IMR-90 (cell line): Measurements from ENCODE around the gene PSMB1. TPM values are rescaled to one million over a fixed set of nuclear protein-coding genes. Genes with fewer than 3 reads are reported as not detected.

Experiments used
- ATAC-seq: fragments of 200-7000 bp; cut with Tn5 transposase; 2 replicates; pipeline ENCODE4 v1.9.1; 2020; ENCODE audit warnings: low read depth, mild to moderate bottlenecking, moderate library complexity
- BruUV-seq: library from RNA; stranded (reverse); fragments of 400-500 nt; replicated peaks from 2 replicates; lab custom pipeline; 2021; lab: Mats Ljungman, UMichigan
- CTCF ChIA-PET: fragments of 300-600 bp; formaldehyde crosslinking; extraction: SDS; loops from one replicate; lab custom pipeline; 2021; ENCODE audit warnings: antibody characterized with exemption; lab: Yijun Ruan, JAX
- POLR2A ChIA-PET: fragments of 300-600 bp; sonication (Branson Sonifier 250); formaldehyde crosslinking; loops from one replicate; lab custom pipeline; 2022; ENCODE audit warnings: antibody characterized with exemption; ENCODE audit not compliant: unreplicated experiment; lab: Charles Lee
- DNase-seq: peaks from one replicate; pipeline ENCODE4 v3.0.0; 2013
- H2AFZ ChIP-seq: replicated peaks from 2 replicates; pipeline ENCODE3; 2013; ENCODE audit warnings: low read length, mild to moderate bottlenecking; ENCODE audit not compliant: poor library complexity
- H2AK5ac ChIP-seq: 2 replicates; pipeline ENCODE4 v1.6.1; 2013; ENCODE audit warnings: low read depth, low read length, inconsistent platforms
- H2AK9ac ChIP-seq: replicated peaks from 2 replicates; pipeline ENCODE3; 2013; ENCODE audit warnings: mild to moderate bottlenecking, low read depth, low read length, moderate library complexity; ENCODE audit not compliant: poor library complexity
- H2BK120ac ChIP-seq: 2 replicates; pipeline ENCODE4 v1.6.1; 2013; ENCODE audit warnings: low read depth, low read length, inconsistent platforms
- H2BK15ac ChIP-seq: 3 replicates; pipeline ENCODE4 v1.6.1; 2013; ENCODE audit warnings: low read depth, low read length, inconsistent platforms
- H2BK20ac ChIP-seq: 2 replicates; pipeline ENCODE4 v1.6.1; 2013; ENCODE audit warnings: low read depth, mild to moderate bottlenecking, inconsistent platforms, low read length, moderate library complexity
- H2BK5ac ChIP-seq: 2 replicates; pipeline ENCODE4 v1.6.1; 2013; ENCODE audit warnings: mild to moderate bottlenecking, low read depth, low read length, inconsistent platforms; ENCODE audit not compliant: poor library complexity, severe bottlenecking
- H3K14ac ChIP-seq: replicated peaks from 2 replicates; pipeline ENCODE4 v1.6.1; 2013; ENCODE audit warnings: low read depth, low read length, inconsistent platforms
- H3K18ac ChIP-seq: 2 replicates; pipeline ENCODE4 v1.6.1; 2013; ENCODE audit warnings: low read depth, low read length, control low read depth
- H3K23ac ChIP-seq: 2 replicates; pipeline ENCODE4 v1.6.1; 2013; ENCODE audit warnings: low read depth, low read length, inconsistent platforms
- H3K27ac ChIP-seq: 2 replicates; pipeline ENCODE4 v1.5.1; 2013; ENCODE audit warnings: mild to moderate bottlenecking, control low read depth, low read length; ENCODE audit not compliant: insufficient read depth
- H3K27me3 ChIP-seq: 2 replicates; pipeline ENCODE4 v1.6.1; 2013; ENCODE audit warnings: low read length; ENCODE audit not compliant: control insufficient read depth, insufficient read depth
- H3K36me3 ChIP-seq: 2 replicates; pipeline ENCODE4 v1.6.1; 2013; ENCODE audit warnings: low read length, mixed read lengths; ENCODE audit not compliant: control insufficient read depth, insufficient read depth
- H3K4ac ChIP-seq: 2 replicates; pipeline ENCODE4 v1.6.1; 2013; ENCODE audit warnings: low read depth, low read length, inconsistent platforms
- H3K4me1 ChIP-seq: 2 replicates; pipeline ENCODE4 v1.6.1; 2013; ENCODE audit warnings: low read length, mixed read lengths; ENCODE audit not compliant: control insufficient read depth, insufficient read depth
- H3K4me2 ChIP-seq: 2 replicates; pipeline ENCODE4 v1.6.1; 2013; ENCODE audit warnings: low read depth, mild to moderate bottlenecking, control low read depth, low read length, moderate library complexity
- H3K4me3 ChIP-seq: 2 replicates; pipeline ENCODE4 v1.5.1; 2013; ENCODE audit warnings: low read depth, mild to moderate bottlenecking, control low read depth, low read length, moderate library complexity; ENCODE audit not compliant: insufficient read depth
- H3K56ac ChIP-seq: 2 replicates; pipeline ENCODE4 v1.6.1; 2013; ENCODE audit warnings: low read length, inconsistent platforms; ENCODE audit not compliant: insufficient read depth; ENCODE audit errors: extremely low read depth
- H3K79me1 ChIP-seq, 2 experiments: 2 replicates each; pipeline ENCODE4 v1.6.1; 2013; ENCODE audit warnings: low read length in 2 of 2, inconsistent platforms in 1 of 2, low read depth in 1 of 2
- H3K9ac ChIP-seq: 2 replicates; pipeline ENCODE4 v1.6.1; 2013; ENCODE audit warnings: low read depth, low read length, control low read depth
- H3K9me1 ChIP-seq: 2 replicates; pipeline ENCODE4 v1.6.1; 2013; ENCODE audit warnings: low read length, inconsistent platforms; ENCODE audit not compliant: insufficient read depth
- H3K9me3 ChIP-seq: 2 replicates; pipeline ENCODE4 v1.6.1; 2013; ENCODE audit warnings: low read length; ENCODE audit not compliant: control insufficient read depth, insufficient read depth
- H4K20me1 ChIP-seq: 2 replicates; pipeline ENCODE4 v1.6.1; 2013; ENCODE audit warnings: low read length, inconsistent platforms; ENCODE audit not compliant: insufficient read depth
- H4K5ac ChIP-seq: 2 replicates; pipeline ENCODE4 v1.6.1; 2013; ENCODE audit warnings: mild to moderate bottlenecking, low read depth, low read length, control low read depth
- H4K8ac ChIP-seq, 2 experiments: 2 replicates each; pipeline ENCODE4 v1.6.1; 2013; ENCODE audit warnings: low read depth in 2 of 2, low read length in 2 of 2, control low read depth in 1 of 2, inconsistent platforms in 1 of 2
- H4K91ac ChIP-seq: 2 replicates; pipeline ENCODE4 v1.6.1; 2013; ENCODE audit warnings: low read depth, low read length, inconsistent platforms; ENCODE audit not compliant: insufficient read depth
- CEBPB ChIP-seq: IDR thresholded peaks from 2 replicates; pipeline ENCODE4 v1.6.1; 2012; ENCODE audit warnings: low read depth, low read length, improper control_type of control experiment
- FOS ChIP-seq: fragments of 150-350 bp; IDR thresholded peaks from 2 replicates; pipeline ENCODE4 v1.6.1; 2016; ENCODE audit warnings: low read depth, low read length
- MAZ ChIP-seq: IDR thresholded peaks from 2 replicates; pipeline ENCODE4 v1.6.1; 2012; ENCODE audit warnings: low read depth, mild to moderate bottlenecking, low read length, improper control_type of control experiment, moderate library complexity, borderline replicate concordance
- NFE2L2 ChIP-seq: fragments of 150-350 bp; IDR thresholded peaks from 2 replicates; pipeline ENCODE4 v1.6.1; 2016; ENCODE audit warnings: low read depth, mild to moderate bottlenecking, low read length
- RCOR1 ChIP-seq: IDR thresholded peaks from 2 replicates; pipeline ENCODE4 v1.6.1; 2012; ENCODE audit warnings: mild to moderate bottlenecking, low read length, improper control_type of control experiment; ENCODE audit not compliant: insufficient replicate concordance
- SMC3 ChIP-seq: fragments of 150-350 bp; IDR thresholded peaks from 2 replicates; pipeline ENCODE4 v1.6.1; 2016; ENCODE audit warnings: low read depth, mild to moderate bottlenecking, antibody characterized with exemption, low read length, moderate library complexity
- WGBS, 2 experiments: methylation state at CpG; one replicate each; pipeline versions ENCODE4 v1.1.5 to v1.1.7; 2013; ENCODE audit warnings: missing lambda C conversion rate in 2 of 2; ENCODE audit not compliant: insufficient read length in 1 of 2; ENCODE audit errors: extremely low coverage in 2 of 2; 5-methylcytosine and 5-hydroxymethylcytosine counted together
- dilution Hi-C: fragments of 300-500 bp; cut with HindIII; formaldehyde crosslinking; loops from one replicate; pipeline ENCODE4 v1.14.3; 2018; ENCODE audit warnings: low sequenced_read_pairs; ENCODE audit not compliant: unreplicated experiment
- in situ Hi-C: fragments of 300-500 bp; cut with MboI; formaldehyde crosslinking; loops from 3 replicates; pipeline ENCODE4 v1.14.3; 2019; ENCODE audit warnings: low sequenced_read_pairs, inconsistent platforms, mixed read lengths
- intact Hi-C: fragments of 100-400 bp; cut with micrococcal nuclease; formaldehyde crosslinking; loops from 2 replicates; pipeline ENCODE4 v1.10.0; 2022
- polyA plus RNA-seq, 3 experiments: library from polyadenylated mRNA; depleted of rRNA; stranded (reverse); fragments of >200 nt; gene quantifications; 2 replicates each; pipeline ENCODE4 v1.2.3, GENCODE V29; 2012; ENCODE audit warnings: low replicate concordance in 1 of 3
- total RNA-seq: library from RNA; depleted of rRNA; stranded (reverse); fragments of >200 nt; gene quantifications from 2 replicates; pipeline ENCODE4 v1.2.3, GENCODE V29; 2012

PSMB1 gene
- total and polyA plus RNA-seq, 2 of the 4 experiments (the other 2 are of a cell fraction) = 450 to 508 TPM

- H3K23ac ChIP-seq = no peak overlapping the region
- in situ Hi-C loops = no loop called here
- no peaks in the 10 kb centered on the region for H3K79me1 ChIP-seq
- H2BK15ac ChIP-seq = no peak overlapping the region
- no peaks in the 10 kb centered on the region for H4K20me1 ChIP-seq
- no peaks in the 10 kb centered on the region for H3K9me1 ChIP-seq
- no peak overlapping the region for H4K8ac ChIP-seq
- DNase-seq = no peak
- no peak overlapping the region for H2AK5ac ChIP-seq
- H3K4me3 ChIP-seq = no peak overlapping the region
- no peak overlapping the region for H2BK5ac ChIP-seq
- H3K4ac ChIP-seq = no peak overlapping the region
- H2AK9ac ChIP-seq = no peak overlapping the region
- dilution Hi-C loops = no loop called here
- TF ChIP-seq FOS = no peak
- no peak for TF ChIP-seq RCOR1
- TF ChIP-seq SMC3 = no peak
- no peak for TF ChIP-seq MAZ
- TF ChIP-seq CEBPB = no peak
- TF ChIP-seq NFE2L2 = no peak
- no peak overlapping the region for H2BK20ac ChIP-seq
- intact Hi-C loops = no loop called here
- ATAC-seq = no peak
- no peak overlapping the region for H4K91ac ChIP-seq
- H3K27me3 ChIP-seq = no peaks in the 10 kb centered on the region; the same call in 1 of the 2 replicates
- no peak overlapping the region for H2AFZ ChIP-seq
- H3K4me1 ChIP-seq = no peaks in the 10 kb centered on the region
- no peak overlapping the region for H3K56ac ChIP-seq
- no peak overlapping the region for H3K14ac ChIP-seq
- no peak overlapping the region for H2BK120ac ChIP-seq
- CTCF ChIA-PET = no interaction called here
- BruUV-seq = no TSS peak
- WGBS, 2 experiments = 40% methylated on average over 2 of the region's 9 CpGs; no CpG with 5 or more reads in 1 of the 2 experiments
- H3K18ac ChIP-seq = no peak overlapping the region
- POLR2A ChIA-PET = no interaction called here
- H3K27ac ChIP-seq = no peak overlapping the region
- no peak overlapping the region for H4K5ac ChIP-seq
- no peak overlapping the region for H3K4me2 ChIP-seq
- peaks cover 16% of the 10 kb centered on the region; the same call in 1 of the 2 replicates for H3K9me3 ChIP-seq
- H3K9ac ChIP-seq = no peak overlapping the region
- H3K36me3 ChIP-seq = no peaks in the 10 kb centered on the region
Observed at GRCh38 chr6:170505306-170505705, 47.8 kb downstream of the PSMB1 start.
